Immature natural killer cell (primary cell): ENCODE measurements around the gene NT5C1B. TPM values are rescaled to one million over a fixed set of nuclear protein-coding genes. Genes with fewer than 3 reads are reported as not detected.

Source experiments
- DNase-seq, 3 donors: peaks; one replicate each; pipeline ENCODE4 v3.0.0; 2022; ENCODE audit warnings: mixed read lengths in 1 of 3
- H3K27ac Mint-ChIP-seq, 6 donors: one replicate each; pipeline ENCODE4 v1.8.0; 2020; ENCODE audit warnings: mixed read lengths in 6 of 6, mild to moderate bottlenecking in 5 of 6, inconsistent platforms in 4 of 6, moderate library complexity in 3 of 6
- H3K27me3 Mint-ChIP-seq, 3 donors: one replicate each; pipeline ENCODE4 v1.8.0; 2020 to 2021; ENCODE audit warnings: low read depth in 3 of 3, mild to moderate bottlenecking in 3 of 3, mixed read lengths in 3 of 3, moderate library complexity in 3 of 3, inconsistent platforms in 1 of 3
- H3K36me3 Mint-ChIP-seq, 3 donors: one replicate each; pipeline ENCODE4 v1.8.0; 2020; ENCODE audit warnings: mixed read lengths in 3 of 3, inconsistent platforms in 2 of 3, mild to moderate bottlenecking in 2 of 3
- H3K4me1 Mint-ChIP-seq, 2 donors: one replicate each; pipeline ENCODE4 v1.8.0; 2020; ENCODE audit warnings: inconsistent platforms in 2 of 2, mild to moderate bottlenecking in 2 of 2, mixed read lengths in 2 of 2, moderate library complexity in 1 of 2
- H3K4me3 Mint-ChIP-seq, 5 donors: one replicate each; pipeline ENCODE4 v1.8.0; 2020; ENCODE audit warnings: mild to moderate bottlenecking in 5 of 5, mixed read lengths in 5 of 5, inconsistent platforms in 3 of 5, moderate library complexity in 3 of 5
- H3K9me3 Mint-ChIP-seq, 6 donors: one replicate each; pipeline ENCODE4 v1.8.0; 2020; ENCODE audit warnings: mild to moderate bottlenecking in 6 of 6, mixed read lengths in 6 of 6, inconsistent platforms in 4 of 6, moderate library complexity in 3 of 6
- polyA plus RNA-seq, 3 donors: library from polyadenylated mRNA; unstranded; fragments of 300-500 nt; fragmentation: Illumina TruSeq; gene quantifications; one replicate each; pipeline ENCODE4 v1.2.3, GENCODE V29; 2021

The NT5C1B gene
- polyA plus RNA-seq, 3 donors from 2014 or later = 0.21 to 0.61 TPM; not detected in 1

DNA sequence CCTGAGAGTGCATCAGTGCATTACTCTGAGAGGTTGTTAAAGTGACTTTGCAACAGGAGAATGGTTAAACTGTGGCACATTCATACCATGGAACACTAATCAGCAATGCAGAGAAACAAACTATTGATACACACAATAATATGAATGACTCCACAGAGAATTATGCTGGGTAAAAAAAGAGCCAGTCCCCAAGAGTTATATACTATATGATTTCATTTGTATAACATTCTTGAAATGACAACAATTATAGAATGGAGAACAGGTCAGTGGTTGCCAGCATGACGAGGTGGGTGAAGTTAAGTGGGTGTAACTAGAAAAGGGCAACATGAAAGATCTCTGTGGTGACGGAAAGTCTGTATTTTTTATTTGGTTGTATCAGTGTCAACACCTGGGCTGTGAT lies 3.0 kb upstream of the NT5C1B start:
- no peak overlapping the region for H3K4me3 Mint-ChIP-seq
- peaks cover under 1 to 11% (median 9%) of the 10 kb centered on the region in 3 donors for H3K36me3 Mint-ChIP-seq
- H3K9me3 Mint-ChIP-seq = peaks cover 0 to 2% (median 0%) of the 10 kb centered on the region in 6 donors
- no peak for DNase-seq
- peaks cover 0 to 3% of the 10 kb centered on the region in 2 donors for H3K4me1 Mint-ChIP-seq
- H3K27ac Mint-ChIP-seq = no peak overlapping the region
- peaks cover 0 to 2% (median 0%) of the 10 kb centered on the region in 3 donors for H3K27me3 Mint-ChIP-seq

GRCh38 chr2:18588802-18589201 lies 567 bp downstream of the NT5C1B start:
- peaks cover 0 to 13% of the 10 kb centered on the region in 2 donors for H3K4me1 Mint-ChIP-seq
- no peaks in the 10 kb centered on the region for H3K27me3 Mint-ChIP-seq
- H3K4me3 Mint-ChIP-seq = no peak overlapping the region
- DNase-seq = no peak
- H3K36me3 Mint-ChIP-seq = peaks cover 3 to 14% (median 12%) of the 10 kb centered on the region in 3 donors
- H3K9me3 Mint-ChIP-seq = peaks cover 0 to 6% (median 0%) of the 10 kb centered on the region in 6 donors
- no peak overlapping the region for H3K27ac Mint-ChIP-seq

- Mint-ChIP-seq H3K4me3 (no peak overlapping the region), H3K27ac (no peak overlapping the region), H3K27me3 (peaks cover 0 to under 1% (median 0%) of the 10 kb centered on the region in 3 donors), H3K4me1 (peaks cover 0 to 13% of the 10 kb centered on the region in 2 donors), H3K36me3 (peaks cover 3 to 14% (median 8%) of the 10 kb centered on the region in 3 donors), H3K9me3 (peaks cover 0 to 9% (median 0%) of the 10 kb centered on the region in 6 donors)
- no peak for DNase-seq
Measured at GRCh38 chr2:18588049-18588448, 1.3 kb downstream of the NT5C1B start.

DNA sequence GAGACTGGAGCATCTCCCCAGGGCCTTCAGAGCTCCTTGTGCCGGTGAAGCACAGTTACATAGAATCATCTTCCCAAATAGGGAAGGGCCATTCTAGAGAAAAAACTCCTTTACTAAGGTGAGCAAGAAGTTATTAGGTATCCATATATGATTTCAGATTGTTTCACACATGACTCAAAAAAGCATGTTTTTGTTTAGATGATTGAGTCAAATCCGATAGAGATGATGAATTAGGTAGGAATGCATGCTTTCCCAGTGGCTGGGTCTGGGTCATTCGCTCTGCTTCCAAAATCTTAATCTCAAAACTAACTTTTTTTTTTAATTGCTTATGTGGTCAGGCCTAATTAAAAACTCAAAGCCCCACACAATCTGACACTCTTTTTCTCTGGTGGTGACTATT lies 3.8 kb downstream of the NT5C1B start:
- peaks cover 3 to 11% (median 3%) of the 10 kb centered on the region in 3 donors for H3K36me3 Mint-ChIP-seq
- H3K4me1 Mint-ChIP-seq = peaks cover 0 to 13% of the 10 kb centered on the region in 2 donors
- H3K9me3 Mint-ChIP-seq = peaks cover 0 to 11% (median 0%) of the 10 kb centered on the region in 6 donors
- DNase-seq = no peak
- H3K27ac Mint-ChIP-seq = no peak overlapping the region
- H3K4me3 Mint-ChIP-seq = no peak overlapping the region
- H3K27me3 Mint-ChIP-seq = peaks cover 0 to 2% (median 0%) of the 10 kb centered on the region in 3 donors

GRCh38 chr2:18584608-18584954 lies 4.8 kb downstream of the NT5C1B start:
- DNase-seq = no peak
- Mint-ChIP-seq H3K27ac (no peak overlapping the region), H3K9me3 (peaks cover 0 to 11% (median 0%) of the 10 kb centered on the region in 6 donors), H3K36me3 (peaks cover 3 to 11% (median 3%) of the 10 kb centered on the region in 3 donors), H3K4me3 (no peak overlapping the region), H3K27me3 (peaks cover 0 to 2% (median 0%) of the 10 kb centered on the region in 3 donors), H3K4me1 (peaks cover 0 to 13% of the 10 kb centered on the region in 2 donors)

GRCh38 chr2:18583905-18584607 lies 5.3 kb downstream of the NT5C1B start:
- DNase-seq = no peak
- peaks cover 0 to 2% (median 0%) of the 10 kb centered on the region in 3 donors for H3K27me3 Mint-ChIP-seq
- H3K36me3 Mint-ChIP-seq = peaks cover 3 to 11% (median 3%) of the 10 kb centered on the region in 3 donors
- peaks cover 0 to 11% (median under 1%) of the 10 kb centered on the region in 6 donors for H3K9me3 Mint-ChIP-seq
- no peak overlapping the region for H3K4me3 Mint-ChIP-seq
- H3K4me1 Mint-ChIP-seq = peaks cover 0 to 13% of the 10 kb centered on the region in 2 donors
- H3K27ac Mint-ChIP-seq = no peak overlapping the region

DNA sequence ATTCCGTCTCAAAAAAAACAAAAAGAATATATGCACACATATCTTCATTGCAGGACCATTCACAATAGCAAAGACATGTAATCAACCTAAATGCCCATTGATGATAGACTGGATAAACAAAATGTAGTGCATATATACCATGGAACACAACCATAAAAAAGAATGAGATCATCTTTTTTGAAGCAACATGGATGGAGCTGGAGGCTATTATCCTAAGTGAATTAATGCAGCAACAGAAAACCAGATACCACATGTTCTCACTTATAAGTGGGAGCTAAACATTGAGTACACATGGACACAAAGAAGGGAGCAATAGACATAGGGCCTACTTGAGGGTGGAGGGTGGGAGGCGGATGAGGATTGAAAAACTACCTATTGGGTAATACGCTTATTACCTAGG lies 8.8 kb downstream of the NT5C1B start:
- peaks cover 5 to 13% (median 8%) of the 10 kb centered on the region in 3 donors for H3K36me3 Mint-ChIP-seq
- DNase-seq = no peak
- H3K27ac Mint-ChIP-seq = no peak overlapping the region
- no peak overlapping the region for H3K4me3 Mint-ChIP-seq
- H3K9me3 Mint-ChIP-seq = peaks cover 0 to 8% (median 5%) of the 10 kb centered on the region in 6 donors
- H3K4me1 Mint-ChIP-seq = peaks cover 0 to 4% of the 10 kb centered on the region in 2 donors
- peaks cover 0 to 2% (median 2%) of the 10 kb centered on the region in 3 donors for H3K27me3 Mint-ChIP-seq

GRCh38 chr2:18578033-18578432 lies 11.3 kb downstream of the NT5C1B start:
- no peak overlapping the region for H3K27ac Mint-ChIP-seq

GRCh38 chr2:18566145-18566769 lies 23.1 kb downstream of the NT5C1B start:
- H3K36me3 Mint-ChIP-seq = peaks cover 26 to 48% (median 33%) of the 10 kb centered on the region in 3 donors
- DNase-seq = no peak
- H3K27me3 Mint-ChIP-seq = peaks cover 0 to 4% (median 0%) of the 10 kb centered on the region in 3 donors
- no peak overlapping the region for H3K27ac Mint-ChIP-seq
- peaks cover 0 to 7% (median 0%) of the 10 kb centered on the region in 6 donors for H3K9me3 Mint-ChIP-seq
- no peak overlapping the region for H3K4me3 Mint-ChIP-seq
- H3K4me1 Mint-ChIP-seq = peaks cover 0 to 2% of the 10 kb centered on the region in 2 donors

More at GRCh38 chr2:18578033-18578432, 11.3 kb downstream of the NT5C1B start:
- Mint-ChIP-seq H3K4me1 (no peaks in the 10 kb centered on the region), H3K9me3 (peaks cover 0 to 8% (median 3%) of the 10 kb centered on the region in 6 donors), H3K36me3 (peaks cover 8 to 22% (median 12%) of the 10 kb centered on the region in 3 donors), H3K27me3 (peaks cover 0 to 4% (median 1%) of the 10 kb centered on the region in 3 donors), H3K4me3 (no peak overlapping the region)
- no peak for DNase-seq

DNA sequence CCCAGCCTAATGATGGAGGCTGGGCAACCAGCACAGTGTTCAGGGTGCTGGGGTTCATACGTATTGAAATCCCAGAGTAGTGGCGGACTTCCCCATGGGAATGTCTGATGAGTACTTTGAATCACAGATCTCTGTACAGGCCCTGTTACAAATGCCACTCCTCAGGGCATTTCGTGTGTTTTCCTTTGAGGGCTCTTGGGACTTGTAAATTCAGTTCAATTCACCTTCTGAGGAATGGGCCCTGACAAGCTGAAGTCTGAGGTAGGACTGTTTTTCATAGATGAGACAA lies 28.6 kb downstream of the NT5C1B start:
- H3K27ac Mint-ChIP-seq = peak overlapping the region; percentile 94 to 97 (median 95)
- DNase-seq = no peak
- H3K27me3 Mint-ChIP-seq = peaks cover 7 to 12% (median 8%) of the 10 kb centered on the region in 3 donors
- H3K4me3 Mint-ChIP-seq = peak overlapping the region; percentile 93 to 97 (median 93)
- peaks cover 30 to 44% of the 10 kb centered on the region in 2 donors for H3K4me1 Mint-ChIP-seq
- H3K36me3 Mint-ChIP-seq = peaks cover 10 to 18% (median 11%) of the 10 kb centered on the region in 3 donors
- H3K9me3 Mint-ChIP-seq = peaks cover 0 to 7% (median 0%) of the 10 kb centered on the region in 6 donors

GRCh38 chr2:18560031-18560796 lies 29.2 kb downstream of the NT5C1B start, which contains the start of gene RDH14:
TSS of gene RDH14 (minus strand) at chr2:18560653. CDS start at chr2:18560572, 81 bp downstream.
- Mint-ChIP-seq H3K4me1 (peaks cover 30 to 44% of the 10 kb centered on the region in 2 donors), H3K4me3 (peak within 1 kb of the TSS; percentile 93 to 97 (median 94)), H3K36me3 (peaks cover 10 to 13% (median 11%) of the 10 kb centered on the region in 3 donors), H3K9me3 (peaks cover 0 to 5% (median 0%) of the 10 kb centered on the region in 6 donors), H3K27ac (peak within 1 kb of the TSS; percentile 94 to 98 (median 96)), H3K27me3 (peaks cover 7 to 12% (median 8%) of the 10 kb centered on the region in 3 donors)
- peak; percentile 87 to 90 (median 89) for DNase-seq

DNA sequence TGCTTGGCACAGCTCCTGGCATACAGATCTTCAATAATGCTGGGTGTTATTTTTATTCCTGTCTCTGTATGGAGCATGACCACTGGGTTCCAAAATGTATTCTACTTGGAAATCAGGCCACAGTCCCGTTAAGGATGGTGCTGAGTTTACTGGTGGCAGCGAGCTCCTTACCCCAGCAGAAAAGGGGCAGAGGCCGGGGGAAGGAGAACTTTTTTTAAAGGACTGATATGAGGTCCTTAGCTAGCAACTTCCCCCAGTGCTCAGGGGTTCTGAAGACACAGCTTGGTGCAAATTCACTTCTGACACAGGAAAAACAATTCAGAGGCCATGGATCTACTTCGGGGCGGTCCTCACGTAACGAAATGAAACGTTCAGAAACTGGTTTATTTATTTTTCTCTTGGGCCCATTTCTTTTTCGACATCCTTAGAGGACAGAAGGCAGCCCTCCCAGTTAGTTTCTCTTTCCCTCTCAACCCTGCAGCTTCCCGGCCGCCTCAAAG lies 29.8 kb downstream of the NT5C1B start:
- Mint-ChIP-seq H3K27me3 (peaks cover 7 to 12% (median 8%) of the 10 kb centered on the region in 3 donors), H3K4me3 (peak overlapping the region; percentile 88 to 97 (median 94)), H3K36me3 (peaks cover 9 to 13% (median 9%) of the 10 kb centered on the region in 3 donors), H3K4me1 (peaks cover 30 to 44% of the 10 kb centered on the region in 2 donors), H3K9me3 (no peaks in the 10 kb centered on the region), H3K27ac (peak overlapping the region; percentile 92 to 98 (median 94))
- no peak for DNase-seq

DNA sequence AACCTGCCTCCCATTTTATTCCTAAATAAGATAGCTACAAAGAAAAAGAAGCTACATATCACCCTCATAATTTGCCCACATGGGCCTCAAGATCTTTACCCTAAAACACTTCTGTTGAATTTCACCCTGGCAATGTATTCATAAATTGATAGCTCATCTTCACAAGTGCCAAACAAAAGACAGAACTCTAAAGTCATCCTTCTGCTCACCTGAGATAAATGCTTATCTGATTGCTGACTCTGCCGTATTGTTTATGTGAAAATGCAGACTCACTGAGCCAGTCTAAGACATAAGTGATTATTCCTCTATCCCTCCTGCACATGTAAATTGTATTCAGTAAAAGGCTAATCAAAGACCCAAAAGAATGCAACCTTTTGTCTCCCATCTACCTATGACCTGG lies 30.9 kb downstream of the NT5C1B start:
- Mint-ChIP-seq H3K36me3 (peaks cover 12 to 16% (median 14%) of the 10 kb centered on the region in 3 donors), H3K27ac (peak overlapping the region; percentile 18 to 96 (median 94)), H3K4me1 (peaks cover 30 to 49% of the 10 kb centered on the region in 2 donors), H3K4me3 (peak overlapping the region in 4 of 5 donors; percentile 14 to 97 (median 92)), H3K27me3 (peaks cover 7 to 12% (median 8%) of the 10 kb centered on the region in 3 donors), H3K9me3 (no peaks in the 10 kb centered on the region)
- no peak for DNase-seq
